ENCODE data around the gene KATNB1. TPM values are rescaled to one million over a fixed set of nuclear protein-coding genes. Genes with fewer than 3 reads are reported as not detected.

Gene KATNB1
- total and polyA plus RNA-seq, 10 donors = 10.6 to 23.1 (median 17.0) TPM

- peaks cover 0 to 42% (median 0%) of the 10 kb centered on the region in 6 donors for H3K36me3 ChIP-seq
- H3K9me3 ChIP-seq = no peaks in the 10 kb centered on the region
- DNase-seq = no peak
- H3K27me3 ChIP-seq (replicated peaks in 1 of 7) = no peaks in the 10 kb centered on the region
- intact Hi-C loops (cut with DNase I; ENCODE audit: low total_unique reads) = no loop called here
- TF ChIP-seq POLR2A (IDR thresholded peaks at IDR 0.05) (no peak), POLR2AphosphoS5 (IDR thresholded peaks at IDR 0.05) (no peak), CTCF (IDR thresholded peaks at IDR 0.05 in 8 of 11, conservative IDR thresholded peaks at IDR 0.05 in 3 of 11) (no peak)
- H3K4me3 ChIP-seq = no peak overlapping the region
- H3K27ac ChIP-seq = no peak overlapping the region
- WGBS, 5 donors = 77 to 89% (median 87%) methylated on average over 6 to 8 of the region's 8 CpGs
- peaks cover 0 to 27% (median 2%) of the 10 kb centered on the region in 6 donors for H3K4me1 ChIP-seq
Measured at GRCh38 chr16:57783883-57784282, 48.3 kb downstream of the KATNB1 start.

GRCh38 chr16:57784334-57784733 lies 48.8 kb downstream of the KATNB1 start:
- H3K27ac ChIP-seq = no peak overlapping the region
- H3K27me3 ChIP-seq (replicated peaks in 1 of 7) = no peaks in the 10 kb centered on the region
- H3K9me3 ChIP-seq = no peaks in the 10 kb centered on the region
- intact Hi-C loops (cut with DNase I; ENCODE audit: low total_unique reads) = no loop called here
- TF ChIP-seq POLR2AphosphoS5 (IDR thresholded peaks at IDR 0.05) (no peak), CTCF (IDR thresholded peaks at IDR 0.05 in 8 of 11, conservative IDR thresholded peaks at IDR 0.05 in 3 of 11) (no peak), POLR2A (IDR thresholded peaks at IDR 0.05) (no peak)
- WGBS, 5 donors = 90 to 96% (median 91%) methylated on average over 7 of the region's 7 CpGs
- H3K4me1 ChIP-seq = peaks cover 0 to 27% (median 2%) of the 10 kb centered on the region in 6 donors
- no peak for DNase-seq
- peaks cover 0 to 41% (median 0%) of the 10 kb centered on the region in 6 donors for H3K36me3 ChIP-seq
- H3K4me3 ChIP-seq = no peak overlapping the region

GRCh38 chr16:57785385-57785784 lies 49.8 kb downstream of the KATNB1 start:
- H3K4me1 ChIP-seq = peaks cover 0 to 28% (median 2%) of the 10 kb centered on the region in 6 donors
- DNase-seq = no peak
- H3K36me3 ChIP-seq = peaks cover 0 to 48% (median 0%) of the 10 kb centered on the region in 6 donors
- H3K27ac ChIP-seq = no peak overlapping the region
- no peaks in the 10 kb centered on the region for H3K27me3 ChIP-seq (replicated peaks in 1 of 7)
- intact Hi-C loops (cut with DNase I; ENCODE audit: low total_unique reads) = no loop called here
- no peak for TF ChIP-seq CTCF (IDR thresholded peaks at IDR 0.05 in 8 of 11, conservative IDR thresholded peaks at IDR 0.05 in 3 of 11)
- TF ChIP-seq POLR2AphosphoS5 (IDR thresholded peaks at IDR 0.05) = no peak
- TF ChIP-seq POLR2A (IDR thresholded peaks at IDR 0.05) = no peak
- no peaks in the 10 kb centered on the region for H3K9me3 ChIP-seq
- H3K4me3 ChIP-seq = no peak overlapping the region
- WGBS, 5 donors = 81 to 96% (median 92%) methylated on average over 5 to 10 of the region's 10 CpGs

- H3K9me3 ChIP-seq = no peaks in the 10 kb centered on the region
- H3K4me3 ChIP-seq = no peak overlapping the region
- no peak overlapping the region for H3K27ac ChIP-seq
- H3K36me3 ChIP-seq = peaks cover 0 to 54% (median 0%) of the 10 kb centered on the region in 6 donors
- 88 to 96% (median 92%) methylated on average over 8 of the region's 8 CpGs for WGBS, 5 donors
- TF ChIP-seq POLR2A (IDR thresholded peaks at IDR 0.05) (no peak), POLR2AphosphoS5 (IDR thresholded peaks at IDR 0.05) (no peak), CTCF (IDR thresholded peaks at IDR 0.05 in 8 of 11, conservative IDR thresholded peaks at IDR 0.05 in 3 of 11) (no peak)
- intact Hi-C loops (cut with DNase I; ENCODE audit: low total_unique reads) = no loop called here
- peaks cover 0 to 33% (median 5%) of the 10 kb centered on the region in 6 donors for H3K4me1 ChIP-seq
- DNase-seq = no peak
- H3K27me3 ChIP-seq (replicated peaks in 1 of 7) = no peaks in the 10 kb centered on the region
Measured at GRCh38 chr16:57785924-57786323, 50.4 kb downstream of the KATNB1 start.

Measured in spleen (tissue), 11 donors.